PC-9 (cell line): ENCODE measurements around the gene IGDCC3. TPM values are rescaled to one million over a fixed set of nuclear protein-coding genes. Genes with fewer than 3 reads are reported as not detected.

Experiments used
- BruUV-seq: library from RNA; stranded (reverse); fragments of 400-500 nt; replicated peaks from 2 replicates; lab custom pipeline; 2021; lab: Mats Ljungman, UMichigan
- CTCF ChIA-PET: fragments of 300-600 bp; sonication (Branson Sonifier 250); formaldehyde crosslinking; loops from one replicate; lab custom pipeline; 2022; ENCODE audit warnings: antibody characterized with exemption; lab: Charles Lee
- POLR2A ChIA-PET: fragments of 300-600 bp; sonication (Branson Sonifier 250); formaldehyde crosslinking; loops from one replicate; lab custom pipeline; 2022; ENCODE audit warnings: antibody characterized with exemption; ENCODE audit not compliant: unreplicated experiment; lab: Charles Lee
- DNase-seq, 2 experiments: peaks; one replicate each; pipeline versions ENCODE4 v3.0.0 to v3.0.0-alpha.2; 2015 to 2022; ENCODE audit warnings: mixed read lengths in 1 of 2
- H2AFZ ChIP-seq: fragments of 200-600 bp; sonication (generic); 2 replicates; pipeline ENCODE4 v1.8.1; 2017; ENCODE audit warnings: antibody characterized with exemption
- H3F3A ChIP-seq: fragments of 200-600 bp; sonication (generic); 2 replicates; pipeline ENCODE4 v1.8.1; 2017; ENCODE audit warnings: antibody characterized with exemption, mild to moderate bottlenecking, low read depth; ENCODE audit not compliant: insufficient read depth
- H3K27ac ChIP-seq: fragments of 200-600 bp; sonication (generic); 2 replicates; pipeline ENCODE4 v1.6.1; 2016; ENCODE audit warnings: mixed run types
- H3K27me3 ChIP-seq: fragments of 200-600 bp; sonication (generic); 2 replicates; pipeline ENCODE4 v1.6.1; 2016; ENCODE audit warnings: low read depth, mixed run types; ENCODE audit not compliant: insufficient read depth
- H3K36me3 ChIP-seq: fragments of 200-600 bp; sonication (generic); 2 replicates; pipeline ENCODE4 v1.6.1; 2016; ENCODE audit warnings: low read depth, mixed run types
- H3K4me1 ChIP-seq: fragments of 200-600 bp; sonication (generic); replicated peaks from 2 replicates; pipeline ENCODE4 v1.6.1; 2016; ENCODE audit warnings: mixed run types; ENCODE audit not compliant: insufficient read depth
- H3K4me2 ChIP-seq: fragments of 200-600 bp; sonication (generic); 2 replicates; pipeline ENCODE4 v1.6.1; 2017; ENCODE audit warnings: mixed run types
- H3K4me3 ChIP-seq: fragments of 200-600 bp; sonication (generic); 2 replicates; pipeline ENCODE4 v1.6.1; 2016; ENCODE audit warnings: mixed run types
- H3K79me2 ChIP-seq: fragments of 200-600 bp; sonication (generic); 2 replicates; pipeline ENCODE4 v1.6.1; 2017; ENCODE audit warnings: low read depth, mixed run types
- H3K9me2 ChIP-seq: fragments of 200-600 bp; sonication (generic); 2 replicates; pipeline ENCODE4 v1.8.1; 2017; ENCODE audit warnings: mild to moderate bottlenecking; ENCODE audit not compliant: insufficient read depth
- H3K9me3 ChIP-seq: fragments of 200-600 bp; sonication (generic); 2 replicates; pipeline ENCODE4 v1.8.1; 2016; ENCODE audit warnings: low read depth; ENCODE audit not compliant: insufficient read depth
- H4K20me1 ChIP-seq: fragments of 200-600 bp; sonication (generic); 2 replicates; pipeline ENCODE4 v1.8.1; 2017; ENCODE audit not compliant: insufficient read depth
- EZH2 ChIP-seq: fragments of 200-600 bp; sonication (generic); IDR thresholded peaks from 2 replicates; pipeline ENCODE4 v1.8.0; 2017; ENCODE audit warnings: antibody characterized with exemption, low read depth
- intact Hi-C: fragments of 100-400 bp; cut with micrococcal nuclease; formaldehyde crosslinking; loops from one replicate; pipeline ENCODE4 v1.10.0; 2022; ENCODE audit not compliant: unreplicated experiment
- total RNA-seq: library from RNA; stranded (reverse); gene quantifications from 2 replicates; pipeline ENCODE4 v1.2.3, GENCODE V29; 2021
- TF ChIP-seq, protein P1 (sequence below): fragments of 200-600 bp; sonication (generic); conservative IDR thresholded peaks from 2 replicates; pipeline ENCODE4 v1.6.1; 2017; ENCODE audit warnings: mixed run types, antibody characterized with exemption, mild to moderate bottlenecking, moderate library complexity

The IGDCC3 gene
- total RNA-seq, 1 experiment from 2014 or later = 0.22 TPM

DNA sequence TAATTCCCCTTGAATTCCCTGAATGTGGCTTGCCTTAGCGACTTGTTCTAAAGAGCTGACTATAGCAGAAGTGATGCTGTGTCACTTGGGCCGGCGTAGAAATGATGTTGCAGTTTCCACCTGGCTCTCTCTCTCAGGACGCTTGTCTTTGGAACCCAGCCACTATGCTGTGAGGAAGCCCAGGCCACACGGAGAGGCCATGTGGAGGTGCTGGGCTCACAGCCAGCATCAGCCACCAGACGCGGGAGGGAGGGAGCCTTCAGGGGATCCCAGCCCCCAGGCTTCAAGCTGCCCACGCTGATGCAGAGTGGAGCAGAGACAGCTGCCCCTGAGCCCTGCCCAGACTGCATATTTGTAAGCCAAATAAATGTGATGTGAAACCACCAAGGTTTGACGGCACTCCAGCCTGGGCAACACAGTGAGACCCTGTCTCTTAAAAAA, 54.7 kb downstream of the IGDCC3 start:
- H4K20me1 ChIP-seq = no peaks in the 10 kb centered on the region
- no peak overlapping the region for H3K27ac ChIP-seq
- ChIA-PET CTCF (interaction anchor here (3.6 kb wide), 1 partner anchor 62 kb away, joined by 20 read pairs; no protein-coding TSS in a partner anchor), POLR2A (interaction anchor here (0.6 to 0.7 kb wide), 2 partner anchors 288 to 751 kb away, joined by 3 to 4 read pairs; partner anchors contain the start of gene INTS14)
- H3K79me2 ChIP-seq = no peaks in the 10 kb centered on the region
- BruUV-seq = no TSS peak
- no peak overlapping the region for H3K4me2 ChIP-seq
- no peaks in the 10 kb centered on the region for H3K9me2 ChIP-seq
- no peak overlapping the region for H2AFZ ChIP-seq
- no peaks in the 10 kb centered on the region for H3F3A ChIP-seq
- no peaks in the 10 kb centered on the region for H3K27me3 ChIP-seq
- intact Hi-C loops = loop anchor here (1.0 kb wide), 1 partner anchor 62 kb away; no protein-coding TSS in a partner anchor
- no peaks in the 10 kb centered on the region for H3K36me3 ChIP-seq
- H3K4me1 ChIP-seq = no peaks in the 10 kb centered on the region
- no peaks in the 10 kb centered on the region for H3K9me3 ChIP-seq
- DNase-seq = peak in 1 of 2 experiments; percentile 43
- H3K4me3 ChIP-seq = no peak overlapping the region
- TF ChIP-seq, protein P1, sequence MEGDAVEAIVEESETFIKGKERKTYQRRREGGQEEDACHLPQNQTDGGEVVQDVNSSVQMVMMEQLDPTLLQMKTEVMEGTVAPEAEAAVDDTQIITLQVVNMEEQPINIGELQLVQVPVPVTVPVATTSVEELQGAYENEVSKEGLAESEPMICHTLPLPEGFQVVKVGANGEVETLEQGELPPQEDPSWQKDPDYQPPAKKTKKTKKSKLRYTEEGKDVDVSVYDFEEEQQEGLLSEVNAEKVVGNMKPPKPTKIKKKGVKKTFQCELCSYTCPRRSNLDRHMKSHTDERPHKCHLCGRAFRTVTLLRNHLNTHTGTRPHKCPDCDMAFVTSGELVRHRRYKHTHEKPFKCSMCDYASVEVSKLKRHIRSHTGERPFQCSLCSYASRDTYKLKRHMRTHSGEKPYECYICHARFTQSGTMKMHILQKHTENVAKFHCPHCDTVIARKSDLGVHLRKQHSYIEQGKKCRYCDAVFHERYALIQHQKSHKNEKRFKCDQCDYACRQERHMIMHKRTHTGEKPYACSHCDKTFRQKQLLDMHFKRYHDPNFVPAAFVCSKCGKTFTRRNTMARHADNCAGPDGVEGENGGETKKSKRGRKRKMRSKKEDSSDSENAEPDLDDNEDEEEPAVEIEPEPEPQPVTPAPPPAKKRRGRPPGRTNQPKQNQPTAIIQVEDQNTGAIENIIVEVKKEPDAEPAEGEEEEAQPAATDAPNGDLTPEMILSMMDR = no peak
- TF ChIP-seq EZH2 = no peak

DNA sequence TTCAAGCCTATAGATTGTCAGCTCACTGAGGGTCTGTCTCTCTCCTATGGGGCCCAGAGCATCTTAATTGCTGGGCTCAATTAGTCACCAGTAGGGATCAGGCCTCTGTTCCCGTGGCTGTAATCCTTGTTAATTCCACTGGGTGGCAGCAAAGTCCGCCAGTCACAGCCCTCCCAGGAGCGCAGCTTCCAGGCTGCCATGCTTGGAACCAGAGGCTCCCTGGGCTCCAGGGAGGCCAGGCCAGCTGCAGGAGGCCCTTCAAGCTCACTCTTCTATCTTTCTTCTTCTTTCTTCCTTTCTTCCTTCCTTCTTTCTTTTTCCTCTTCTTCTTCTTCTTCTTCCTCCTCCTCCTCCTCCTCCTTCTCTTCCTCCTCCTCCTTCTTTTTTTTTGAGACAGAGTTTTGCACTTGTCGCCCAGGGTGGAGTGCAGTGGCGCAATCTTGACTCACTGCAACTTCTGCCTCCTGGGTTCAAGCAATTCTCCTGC, 58.9 kb downstream of the IGDCC3 start:
- no peaks in the 10 kb centered on the region for H3K27me3 ChIP-seq
- H3K27ac ChIP-seq = no peak overlapping the region
- intact Hi-C loops = loop anchor here (1.0 kb wide), 2 partner anchors 66 to 82 kb away; no protein-coding TSS in a partner anchor
- H3K4me3 ChIP-seq = no peak overlapping the region
- H4K20me1 ChIP-seq = no peaks in the 10 kb centered on the region
- H3K79me2 ChIP-seq = no peaks in the 10 kb centered on the region
- no peaks in the 10 kb centered on the region for H3F3A ChIP-seq
- H3K4me1 ChIP-seq = no peaks in the 10 kb centered on the region
- ChIA-PET POLR2A (no interaction called here), CTCF (interaction anchor here (0.6 to 1.2 kb wide), 4 partner anchors 14 to 379 kb away, joined by 3 to 7 read pairs (median 3); partner anchors contain the start of gene RNU5B-1)
- no TSS peak for BruUV-seq
- no peaks in the 10 kb centered on the region for H3K9me2 ChIP-seq
- TF ChIP-seq EZH2 = no peak
- TF ChIP-seq, protein P1 = peak; percentile 88
- H3K4me2 ChIP-seq = no peak overlapping the region
- peak; percentile 49 to 80 for DNase-seq
- no peak overlapping the region for H2AFZ ChIP-seq
- H3K36me3 ChIP-seq = no peaks in the 10 kb centered on the region
- no peaks in the 10 kb centered on the region for H3K9me3 ChIP-seq

DNA sequence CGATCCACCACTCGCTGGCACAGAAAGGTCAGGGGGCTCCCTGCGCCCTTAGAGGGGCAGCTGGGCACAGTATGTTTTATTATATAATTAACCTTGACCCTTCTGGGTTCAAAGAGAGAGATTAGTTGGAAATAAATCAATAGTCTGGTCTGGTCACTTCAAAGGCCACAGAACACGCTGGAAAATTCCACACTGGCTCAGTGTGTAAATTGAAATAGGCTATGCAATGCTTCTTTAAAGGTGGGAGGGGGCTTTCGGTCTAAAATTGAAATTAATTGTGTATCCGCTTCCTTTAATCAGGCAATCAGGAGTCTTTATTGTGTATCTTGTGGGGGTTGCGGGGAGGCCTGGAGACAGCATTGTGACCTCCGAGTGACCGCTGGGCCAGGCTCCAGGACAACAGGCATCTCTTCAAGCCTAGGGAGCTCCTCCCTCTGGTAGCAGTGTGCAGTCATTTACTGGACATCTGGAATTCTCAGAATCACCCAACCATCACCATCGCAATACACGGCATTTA, 65.3 kb downstream of the IGDCC3 start:
- Histone ChIP-seq H3K9me2 (no peaks in the 10 kb centered on the region), H3F3A (no peaks in the 10 kb centered on the region), H3K4me2 (no peak overlapping the region), H3K9me3 (no peaks in the 10 kb centered on the region), H4K20me1 (no peaks in the 10 kb centered on the region), H3K4me3 (no peak overlapping the region), H3K27me3 (no peaks in the 10 kb centered on the region), H3K36me3 (no peaks in the 10 kb centered on the region), H2AFZ (no peak overlapping the region), H3K79me2 (no peaks in the 10 kb centered on the region), H3K4me1 (no peaks in the 10 kb centered on the region), H3K27ac (no peak overlapping the region)
- CTCF ChIA-PET = no interaction called here
- intact Hi-C loops = no loop called here
- POLR2A ChIA-PET = no interaction called here
- no TSS peak for BruUV-seq
- TF ChIP-seq, protein P1 = no peak
- no peak for TF ChIP-seq EZH2
- DNase-seq = no peak
